Neuronal stem cell (in vitro differentiated cells): ENCODE data around the gene TANGO6.

Source experiments
- DNase-seq: peaks from one replicate; pipeline ENCODE4 v3.0.0-alpha.2; 2013; ENCODE audit warnings: low spot score
- H2AFZ ChIP-seq: one replicate; pipeline ENCODE4 v1.6.1; 2013; ENCODE audit warnings: mild to moderate bottlenecking, low read length, inconsistent platforms
- H2AK5ac ChIP-seq: 2 replicates; pipeline ENCODE4 v1.6.1; 2013; ENCODE audit warnings: low read depth, mild to moderate bottlenecking, inconsistent platforms, low read length, moderate library complexity, mixed read lengths
- H2BK120ac ChIP-seq: 2 replicates; pipeline ENCODE4 v1.6.1; 2013; ENCODE audit warnings: low read depth, mild to moderate bottlenecking, inconsistent platforms, low read length, moderate library complexity, mixed read lengths
- H2BK12ac ChIP-seq: one replicate; pipeline ENCODE4 v1.6.1; 2013; ENCODE audit warnings: low read length, inconsistent platforms
- H2BK15ac ChIP-seq: 2 replicates; pipeline ENCODE4 v1.6.1; 2013; ENCODE audit warnings: mild to moderate bottlenecking, low read length, inconsistent platforms, mixed read lengths
- H2BK5ac ChIP-seq: one replicate; pipeline ENCODE4 v1.6.1; 2013; ENCODE audit warnings: inconsistent platforms, mild to moderate bottlenecking, low read length, moderate library complexity
- H3K14ac ChIP-seq: one replicate; pipeline ENCODE4 v1.6.1; 2013; ENCODE audit warnings: low read length, inconsistent platforms
- H3K18ac ChIP-seq: 2 replicates; pipeline ENCODE4 v1.6.1; 2013; ENCODE audit warnings: low read length, inconsistent platforms
- H3K23ac ChIP-seq: 2 replicates; pipeline ENCODE4 v1.6.1; 2013; ENCODE audit warnings: low read depth, mild to moderate bottlenecking, mixed read lengths, low read length, inconsistent platforms; ENCODE audit not compliant: poor library complexity
- H3K27ac ChIP-seq: replicated peaks from 3 replicates; pipeline ENCODE4 v1.5.1; 2013; ENCODE audit warnings: low read length, inconsistent platforms
- H3K27me3 ChIP-seq, 3 experiments: 2 replicates each; pipeline ENCODE4 v1.6.1; 2013; ENCODE audit warnings: low read length in 3 of 3, mild to moderate bottlenecking in 2 of 3, inconsistent platforms in 1 of 3, low read depth in 1 of 3, mixed read lengths in 1 of 3, moderate library complexity in 1 of 3; ENCODE audit not compliant: control insufficient read depth in 3 of 3, insufficient read depth in 3 of 3
- H3K36me3 ChIP-seq, 2 donors: replicated peaks in 1 of 2; 2 replicates each; pipeline ENCODE4 v1.6.1; 2013; ENCODE audit warnings: low read length in 2 of 2; ENCODE audit not compliant: control insufficient read depth in 2 of 2, insufficient read depth in 2 of 2
- H3K4ac ChIP-seq: 2 replicates; pipeline ENCODE4 v1.6.1; 2013; ENCODE audit warnings: inconsistent platforms, mild to moderate bottlenecking, low read length, moderate library complexity
- H3K4me1 ChIP-seq, 2 donors: 1 replicate in 1 of 2; 2 replicates in 1 of 2; pipeline ENCODE4 v1.6.1; 2013; ENCODE audit warnings: low read length in 2 of 2, low read depth in 1 of 2; ENCODE audit not compliant: control insufficient read depth in 2 of 2, insufficient read depth in 1 of 2
- H3K4me2 ChIP-seq: one replicate; pipeline ENCODE4 v1.6.1; 2013; ENCODE audit warnings: mild to moderate bottlenecking, low read length, inconsistent platforms; ENCODE audit not compliant: insufficient read depth, poor library complexity, severe bottlenecking
- H3K4me3 ChIP-seq, 2 donors: 2 replicates each; pipeline ENCODE4 v1.5.1; 2013; ENCODE audit warnings: low read length in 2 of 2, mild to moderate bottlenecking in 2 of 2, inconsistent platforms in 1 of 2, moderate library complexity in 1 of 2
- H3K79me1 ChIP-seq: one replicate; pipeline ENCODE4 v1.6.1; 2013; ENCODE audit warnings: low read depth, mild to moderate bottlenecking, inconsistent platforms, low read length, moderate library complexity
- H3K9ac ChIP-seq: one replicate; pipeline ENCODE4 v1.6.1; 2013; ENCODE audit warnings: mild to moderate bottlenecking, low read depth, low read length, inconsistent platforms; ENCODE audit not compliant: poor library complexity
- H3K9me3 ChIP-seq, 2 donors: replicated peaks in 1 of 2; 2 replicates each; pipeline versions ENCODE3 to v1.6.1; 2013; ENCODE audit warnings: low read length in 2 of 2, mild to moderate bottlenecking in 2 of 2, inconsistent platforms in 1 of 2, low read depth in 1 of 2, mixed read lengths in 1 of 2, moderate library complexity in 1 of 2; ENCODE audit not compliant: control insufficient read depth in 2 of 2, insufficient read depth in 1 of 2
- H4K8ac ChIP-seq: one replicate; pipeline ENCODE4 v1.6.1; 2013; ENCODE audit warnings: low read depth, mild to moderate bottlenecking, inconsistent platforms, low read length, moderate library complexity
- H4K91ac ChIP-seq: one replicate; pipeline ENCODE4 v1.6.1; 2013; ENCODE audit warnings: low read length, low read depth, mild to moderate bottlenecking, inconsistent platforms; ENCODE audit not compliant: poor library complexity
- WGBS, 2 donors: extraction: QIAGEN DNeasy Blood & Tissue Kit; methylation state at CpG; one replicate each; pipeline ENCODE4 v1.1.7; 2013; ENCODE audit warnings: missing lambda C conversion rate in 2 of 2, mixed read lengths in 1 of 2; ENCODE audit not compliant: insufficient read length in 2 of 2, insufficient replicate concordance in 1 of 2; ENCODE audit errors: extremely low coverage in 2 of 2; 5-methylcytosine and 5-hydroxymethylcytosine counted together

Gene TANGO6

DNA sequence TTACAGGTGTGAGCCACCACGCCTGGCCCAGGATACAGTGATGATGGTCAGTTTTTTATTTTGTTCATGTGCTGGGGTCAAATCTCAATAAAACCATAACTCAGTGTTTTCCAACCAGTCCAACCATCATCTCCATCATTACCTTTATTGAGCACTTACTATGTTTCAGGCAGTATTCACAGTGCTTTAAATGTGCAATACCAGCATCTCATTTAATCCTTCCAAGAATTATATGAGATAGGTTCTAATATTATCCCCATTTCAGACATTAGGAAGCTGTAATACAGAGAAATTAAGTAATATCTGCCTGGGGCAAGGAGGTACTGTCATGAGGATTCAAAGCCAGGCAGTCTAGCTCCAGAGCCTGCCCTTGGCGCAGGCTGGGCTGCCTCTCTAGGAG is 36.9 kb upstream of the TANGO6 start:
- no peak overlapping the region for H3K9ac ChIP-seq
- H3K14ac ChIP-seq: peak overlapping the region; percentile 90
- no peak overlapping the region for H3K4ac ChIP-seq
- H3K36me3 ChIP-seq: no peaks in the 10 kb centered on the region
- H3K18ac ChIP-seq: no peak overlapping the region
- peak overlapping the region; percentile 88 for H4K8ac ChIP-seq
- H3K23ac ChIP-seq: no peak overlapping the region
- H2BK120ac ChIP-seq: no peak overlapping the region
- H3K79me1 ChIP-seq: no peaks in the 10 kb centered on the region
- H3K9me3 ChIP-seq: peaks cover 0 to under 1% of the 10 kb centered on the region in 2 donors
- no CpG with 5 or more reads among the region's 2 CpGs for WGBS, 2 donors
- H2AFZ ChIP-seq: no peak overlapping the region
- H2BK15ac ChIP-seq: no peak overlapping the region
- no peak overlapping the region for H3K27ac ChIP-seq
- no peaks in the 10 kb centered on the region for H3K27me3 ChIP-seq
- H3K4me3 ChIP-seq: no peak overlapping the region
- H2BK12ac ChIP-seq: no peak overlapping the region
- H3K4me1 ChIP-seq: no peaks in the 10 kb centered on the region
- H2AK5ac ChIP-seq: no peak overlapping the region
- H4K91ac ChIP-seq: no peak overlapping the region
- no peak overlapping the region for H2BK5ac ChIP-seq
- DNase-seq: no peak
- H3K4me2 ChIP-seq: no peak overlapping the region

GRCh38 chr16:68806981-68807380 is 36.4 kb upstream of the TANGO6 start:
- H4K8ac ChIP-seq: no peak overlapping the region
- no peak overlapping the region for H3K4me3 ChIP-seq
- H3K4me1 ChIP-seq: peaks cover 0 to 4% of the 10 kb centered on the region in 2 donors
- H3K79me1 ChIP-seq: no peaks in the 10 kb centered on the region
- no peak overlapping the region for H2AK5ac ChIP-seq
- no peak overlapping the region for H2BK12ac ChIP-seq
- no peak overlapping the region for H2AFZ ChIP-seq
- no peaks in the 10 kb centered on the region for H3K27me3 ChIP-seq
- no peak overlapping the region for H3K4ac ChIP-seq
- WGBS, 2 donors: no CpG with 5 or more reads among the region's 1 CpG
- peaks cover 0 to 4% of the 10 kb centered on the region in 2 donors for H3K9me3 ChIP-seq
- no peak overlapping the region for H3K18ac ChIP-seq
- H2BK15ac ChIP-seq: no peak overlapping the region
- no peak overlapping the region for H2BK5ac ChIP-seq
- H4K91ac ChIP-seq: no peak overlapping the region
- DNase-seq: no peak
- no peak overlapping the region for H3K14ac ChIP-seq
- no peak overlapping the region for H3K4me2 ChIP-seq
- no peak overlapping the region for H3K9ac ChIP-seq
- H3K23ac ChIP-seq: no peak overlapping the region
- H3K27ac ChIP-seq: no peak overlapping the region
- no peak overlapping the region for H2BK120ac ChIP-seq
- no peaks in the 10 kb centered on the region for H3K36me3 ChIP-seq

GRCh38 chr16:68814516-68814915 is 28.8 kb upstream of the TANGO6 start:
- Histone ChIP-seq H2BK120ac (no peak overlapping the region), H3K14ac (no peak overlapping the region), H3K79me1 (no peaks in the 10 kb centered on the region), H4K8ac (no peak overlapping the region), H3K27me3 (no peaks in the 10 kb centered on the region), H2BK5ac (no peak overlapping the region), H3K4me3 (no peak overlapping the region), H3K4me1 (peaks cover 0 to 4% of the 10 kb centered on the region in 2 donors), H3K27ac (no peak overlapping the region), H4K91ac (no peak overlapping the region), H3K9ac (no peak overlapping the region), H2BK15ac (no peak overlapping the region), H3K4ac (no peak overlapping the region), H2BK12ac (no peak overlapping the region), H3K36me3 (no peaks in the 10 kb centered on the region), H2AK5ac (no peak overlapping the region), H3K9me3 (peaks cover 0 to 4% of the 10 kb centered on the region in 2 donors), H3K23ac (no peak overlapping the region), H3K4me2 (no peak overlapping the region), H3K18ac (no peak overlapping the region), H2AFZ (no peak overlapping the region)
- no peak for DNase-seq
- WGBS, 2 donors: no CpG with 5 or more reads among the region's 3 CpGs

DNA sequence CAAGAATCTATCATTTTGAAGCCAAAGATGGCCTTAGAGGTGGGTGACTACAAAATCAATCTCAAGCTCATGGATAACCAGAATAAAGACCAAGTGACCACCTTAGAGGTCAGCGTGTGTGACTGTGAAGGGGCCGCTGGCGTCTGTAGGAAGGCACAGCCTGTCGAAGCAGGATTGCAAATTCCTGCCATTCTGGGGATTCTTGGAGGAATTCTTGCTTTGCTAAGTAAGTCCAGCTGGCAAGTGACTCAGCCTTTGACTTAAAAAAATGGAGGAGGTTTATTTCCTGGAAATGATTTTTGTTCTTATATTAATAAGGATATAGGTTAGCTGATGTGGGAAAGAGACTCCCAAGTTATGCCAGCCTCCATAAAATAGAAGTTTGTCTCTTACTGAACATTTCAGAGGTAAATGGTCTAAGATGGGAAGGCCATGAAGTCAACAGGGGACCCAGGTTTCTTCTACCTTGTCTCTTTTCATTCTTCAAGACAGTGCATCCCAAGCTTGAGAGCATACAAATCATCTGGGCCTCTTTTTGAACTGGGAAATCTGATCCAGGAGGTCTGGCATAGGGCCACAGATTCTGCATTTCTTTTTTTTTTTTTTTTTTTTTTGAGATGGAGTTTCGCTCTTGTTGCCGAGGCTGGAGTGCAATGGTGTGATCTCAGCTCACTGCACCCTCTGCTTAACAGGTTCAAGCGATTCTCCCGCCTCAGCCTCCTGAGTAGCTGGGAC is 19.8 kb upstream of the TANGO6 start:
- no peak overlapping the region for H4K8ac ChIP-seq

More for the DNA sequence above, 19.8 kb upstream of the TANGO6 start:
- Histone ChIP-seq H3K9me3 (peaks cover 4% of the 10 kb centered on the region in 2 donors), H2AFZ (no peak overlapping the region), H3K18ac (no peak overlapping the region), H3K4me2 (no peak overlapping the region), H2BK5ac (no peak overlapping the region), H3K14ac (no peak overlapping the region), H2AK5ac (no peak overlapping the region), H3K36me3 (no peaks in the 10 kb centered on the region), H2BK120ac (no peak overlapping the region), H2BK15ac (no peak overlapping the region), H3K79me1 (no peaks in the 10 kb centered on the region), H3K27ac (no peak overlapping the region), H2BK12ac (no peak overlapping the region), H4K91ac (no peak overlapping the region), H3K4me1 (no peaks in the 10 kb centered on the region), H3K4ac (no peak overlapping the region), H3K4me3 (no peak overlapping the region), H3K9ac (no peak overlapping the region), H3K23ac (no peak overlapping the region), H3K27me3 (peaks cover 0 to 8% (median 2%) of the 10 kb centered on the region in 3 experiments)
- no CpG with 5 or more reads among the region's 8 CpGs for WGBS, 2 donors
- no peak for DNase-seq
